NCI-H2029 (cell line): ENCODE results near the gene RAD51B.
A peak's percentile ranks its signal among the peaks of the same experiment; 100 is the strongest.
"Not testable (repeated sequence)": the region's sequence is repeated elsewhere in the genome, so short reads cannot be mapped to it uniquely, and the experiment has no call there.

Experiments
- DNase-seq: peaks from one replicate; lab custom pipeline; 2025; lab: John Stamatoyannopoulos, UW

The RAD51B gene

GRCh38 chr14:67819563-67820421 is at the start of gene RAD51B:
Gene RAD51B (plus strand): TSS chr14:67819779.
- DNase-seq: peak; percentile 60

GRCh38 chr14:67773844-67774377 is 45.7 kb upstream of the RAD51B start:
- no peak for DNase-seq

- DNase-seq: no peak
Observed at GRCh38 chr14:67776653-67777322, 42.8 kb upstream of the RAD51B start.

- no peak for DNase-seq
Observed at GRCh38 chr14:67778792-67779191, 40.8 kb upstream of the RAD51B start.

GRCh38 chr14:67782090-67782489 is 37.5 kb upstream of the RAD51B start:
- DNase-seq: no peak

GRCh38 chr14:67784244-67784823 is 35.2 kb upstream of the RAD51B start:
- DNase-seq: no peak

GRCh38 chr14:67785270-67786109 is 34.1 kb upstream of the RAD51B start:
- no peak for DNase-seq

GRCh38 chr14:67787673-67788072 is 31.9 kb upstream of the RAD51B start:
- no peak for DNase-seq

GRCh38 chr14:67798731-67799130 is 20.8 kb upstream of the RAD51B start:
- DNase-seq: no peak

- DNase-seq: no peak
Observed at GRCh38 chr14:67800743-67801142, 18.8 kb upstream of the RAD51B start.

GRCh38 chr14:67806246-67806645 is 13.3 kb upstream of the RAD51B start:
- DNase-seq: no peak

- no peak for DNase-seq
Observed at GRCh38 chr14:67814821-67815220, 4.8 kb upstream of the RAD51B start.

- no peak for DNase-seq
Observed at GRCh38 chr14:67815573-67816225, 3.9 kb upstream of the RAD51B start.

- DNase-seq: peak; percentile 95
Observed at GRCh38 chr14:67816326-67817002, 3.1 kb upstream of the RAD51B start, which contains the start of gene ZFYVE26. Gene ZFYVE26 (minus strand): TSS chr14:67816590. CDS start chr14:67815963, 627 bp downstream.

GRCh38 chr14:67817750-67818438 is 1.7 kb upstream of the RAD51B start:
- no peak for DNase-seq

- DNase-seq: not testable (repeated sequence)
Observed at GRCh38 chr14:67818476-67818875, 1.1 kb upstream of the RAD51B start.

- no peak for DNase-seq
Observed at GRCh38 chr14:67820428-67820971, 921 bp downstream of the RAD51B start.

- no peak for DNase-seq
Observed at GRCh38 chr14:67821121-67821520, 1.5 kb downstream of the RAD51B start.

- DNase-seq: no peak
Observed at GRCh38 chr14:67831113-67831512, 11.5 kb downstream of the RAD51B start.

- DNase-seq: no peak
Observed at GRCh38 chr14:67833403-67833802, 13.8 kb downstream of the RAD51B start.
